DOHH2 (cell line): ENCODE data around the gene AKAP7.

Experiments used
- H3F3A ChIP-seq: fragments of 200-600 bp; sonication (generic), shearing (Covaris generic); 2 replicates; pipeline ENCODE4 v1.6.0; 2016; ENCODE audit warnings: antibody characterized with exemption, mild to moderate bottlenecking; ENCODE audit not compliant: control insufficient read depth, insufficient read depth
- H3K27ac ChIP-seq: fragments of 200-600 bp; sonication (generic); 2 replicates; pipeline ENCODE4 v1.5.1; 2014; ENCODE audit warnings: low read depth, mild to moderate bottlenecking, low read length, moderate library complexity
- H3K27me3 ChIP-seq: fragments of 200-600 bp; sonication (generic); 2 replicates; pipeline ENCODE4 v1.6.1; 2014; ENCODE audit warnings: mild to moderate bottlenecking, low read length, mixed read lengths; ENCODE audit not compliant: control insufficient read depth
- H3K36me3 ChIP-seq: fragments of 200-600 bp; sonication (generic); 2 replicates; pipeline ENCODE4 v1.6.1; 2014; ENCODE audit warnings: mild to moderate bottlenecking, low read length, moderate library complexity, mixed read lengths; ENCODE audit not compliant: control insufficient read depth
- H3K4me1 ChIP-seq: fragments of 200-600 bp; sonication (generic); 2 replicates; pipeline ENCODE4 v1.6.1; 2014; ENCODE audit warnings: mild to moderate bottlenecking, low read length, mixed read lengths; ENCODE audit not compliant: control insufficient read depth
- H3K4me2 ChIP-seq: fragments of 200-600 bp; sonication (generic); 2 replicates; pipeline ENCODE4 v1.6.0; 2014; ENCODE audit warnings: mild to moderate bottlenecking, low read length, moderate library complexity
- H3K4me3 ChIP-seq: fragments of 200-600 bp; sonication (generic); 2 replicates; pipeline ENCODE4 v1.5.1; 2014; ENCODE audit warnings: mild to moderate bottlenecking, low read length, mixed read lengths
- H3K79me2 ChIP-seq: fragments of 200-600 bp; sonication (generic); 2 replicates; pipeline ENCODE4 v1.6.1; 2014; ENCODE audit warnings: mild to moderate bottlenecking, low read length, mixed read lengths; ENCODE audit not compliant: control insufficient read depth
- H3K9me2 ChIP-seq: fragments of 200-600 bp; sonication (generic); replicated peaks from 2 replicates; pipeline ENCODE4 v1.6.1; 2014; ENCODE audit warnings: mild to moderate bottlenecking, low read length, mixed read lengths; ENCODE audit not compliant: control insufficient read depth
- H3K9me3 ChIP-seq: fragments of 200-600 bp; sonication (generic); 2 replicates; pipeline ENCODE4 v1.6.1; 2014; ENCODE audit warnings: antibody characterized with exemption, low read length, mixed read lengths; ENCODE audit not compliant: control insufficient read depth, insufficient read depth
- H4K20me1 ChIP-seq: fragments of 200-600 bp; sonication (generic); 2 replicates; pipeline ENCODE4 v1.6.0; 2014; ENCODE audit warnings: low read depth, mild to moderate bottlenecking, antibody characterized with exemption, low read length, moderate library complexity; ENCODE audit not compliant: control insufficient read depth, insufficient read depth
- CTCF ChIP-seq: fragments of 200-600 bp; sonication (generic); IDR thresholded peaks from one replicate; pipeline ENCODE4 v1.5.1; 2014; ENCODE audit warnings: antibody characterized with exemption, mild to moderate bottlenecking, low read depth, low read length; ENCODE audit not compliant: poor library complexity, severe bottlenecking
- EZH2phosphoT487 ChIP-seq: fragments of 200-600 bp; sonication (generic); IDR thresholded peaks from 2 replicates; pipeline ENCODE4 v1.6.1; 2017; ENCODE audit warnings: borderline replicate concordance, mild to moderate bottlenecking, antibody characterized with exemption, low read length, moderate library complexity, mixed read lengths

Gene AKAP7

GRCh38 chr6:131331873-131332781, 196.9 kb downstream of the AKAP7 start:
- Histone ChIP-seq H3K79me2 (no peaks in the 10 kb centered on the region), H4K20me1 (no peaks in the 10 kb centered on the region), H3K27ac (no peak overlapping the region), H3K36me3 (no peaks in the 10 kb centered on the region), H3K27me3 (no peaks in the 10 kb centered on the region; the same call in 1 of the 2 replicates), H3F3A (no peaks in the 10 kb centered on the region), H3K4me1 (no peaks in the 10 kb centered on the region), H3K9me3 (no peaks in the 10 kb centered on the region), H3K4me2 (no peak overlapping the region), H3K9me2 (no peaks in the 10 kb centered on the region), H3K4me3 (no peak overlapping the region)
- no peak for TF ChIP-seq EZH2phosphoT487
- no peak for TF ChIP-seq CTCF
